Mucosa of gallbladder (tissue), 1 donor: Measurements from ENCODE around the gene EID2B. TPM values are rescaled to one million over a fixed set of nuclear protein-coding genes. Genes with fewer than 3 reads are reported as not detected.

Experiments used
- DNase-seq: peaks from one replicate; pipeline ENCODE4 v3.0.0-alpha.2; 2020; ENCODE audit warnings: low spot score
- total RNA-seq: library from RNA; stranded (reverse); gene quantifications from one replicate; pipeline ENCODE4 v1.2.1, GENCODE V29; 2021
- donor health status: DM: no; HTN: no; CAD: no.

Gene EID2B
- total RNA-seq, 1 donor from 2014 or later, result 2.6 TPM

DNA sequence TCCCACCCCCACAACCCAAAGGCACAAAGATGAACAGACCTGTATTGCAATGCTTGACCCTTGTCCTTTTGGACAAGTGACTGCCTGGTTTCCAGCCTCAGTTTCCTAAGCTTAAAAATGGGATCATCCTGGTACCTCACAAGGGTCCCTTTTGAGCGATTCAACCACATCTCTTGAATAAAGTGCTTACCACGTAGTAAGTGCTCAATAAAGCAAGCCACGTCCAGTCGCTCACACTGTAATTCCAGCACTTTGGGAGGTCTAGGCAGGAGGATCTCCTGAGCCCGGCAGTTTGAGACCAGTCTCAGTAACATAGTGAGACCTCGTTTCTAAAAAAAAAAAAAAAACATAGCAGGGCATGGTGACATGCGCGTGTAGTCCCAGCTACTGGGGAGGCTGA lies 32.7 kb downstream of the EID2B start:
- no peak for DNase-seq

DNA sequence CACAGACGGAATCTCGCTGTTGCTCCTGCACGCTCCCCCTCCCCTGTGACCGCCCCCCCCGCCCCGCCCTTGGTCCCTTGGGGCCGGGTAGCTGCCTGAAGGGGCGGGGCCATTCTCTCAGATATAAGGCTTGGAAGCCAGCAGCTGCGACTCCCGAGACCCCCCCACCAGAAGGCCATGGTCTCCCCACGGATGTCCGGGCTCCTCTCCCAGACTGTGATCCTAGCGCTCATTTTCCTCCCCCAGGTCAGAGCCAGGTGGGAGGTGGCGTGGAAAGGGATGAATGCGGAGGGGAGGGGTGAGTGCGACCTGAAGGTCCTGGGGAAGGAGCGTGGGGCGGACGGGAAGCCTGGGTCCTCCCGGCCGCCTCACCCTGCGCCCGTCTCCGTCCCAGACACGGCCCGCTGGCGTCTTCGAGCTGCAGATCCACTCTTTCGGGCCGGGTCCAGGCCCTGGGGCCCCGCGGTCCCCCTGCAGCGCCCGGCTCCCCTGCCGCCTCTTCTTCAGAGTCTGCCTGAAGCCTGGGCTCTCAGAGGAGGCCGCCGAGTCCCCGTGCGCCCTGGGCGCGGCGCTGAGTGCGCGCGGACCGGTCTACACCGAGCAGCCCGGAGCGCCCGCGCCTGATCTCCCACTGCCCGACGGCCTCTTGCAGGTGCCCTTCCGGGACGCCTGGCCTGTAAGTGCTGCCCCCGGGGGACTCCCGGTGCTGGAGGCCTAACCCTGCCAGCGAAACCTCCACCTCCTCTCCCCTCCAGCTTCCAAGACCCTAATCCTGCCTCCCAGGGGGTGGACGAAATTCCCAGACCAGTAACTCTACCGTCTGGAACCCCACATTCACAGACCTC lies 33.6 kb downstream of the EID2B start, which contains the start of gene DLL3:
Gene DLL3, plus strand, starts transcription at position 150 of the 845 bp plus-strand sequence. Its CDS starts 28 bp downstream, at position 178.
- DNase-seq, result no peak

DNA sequence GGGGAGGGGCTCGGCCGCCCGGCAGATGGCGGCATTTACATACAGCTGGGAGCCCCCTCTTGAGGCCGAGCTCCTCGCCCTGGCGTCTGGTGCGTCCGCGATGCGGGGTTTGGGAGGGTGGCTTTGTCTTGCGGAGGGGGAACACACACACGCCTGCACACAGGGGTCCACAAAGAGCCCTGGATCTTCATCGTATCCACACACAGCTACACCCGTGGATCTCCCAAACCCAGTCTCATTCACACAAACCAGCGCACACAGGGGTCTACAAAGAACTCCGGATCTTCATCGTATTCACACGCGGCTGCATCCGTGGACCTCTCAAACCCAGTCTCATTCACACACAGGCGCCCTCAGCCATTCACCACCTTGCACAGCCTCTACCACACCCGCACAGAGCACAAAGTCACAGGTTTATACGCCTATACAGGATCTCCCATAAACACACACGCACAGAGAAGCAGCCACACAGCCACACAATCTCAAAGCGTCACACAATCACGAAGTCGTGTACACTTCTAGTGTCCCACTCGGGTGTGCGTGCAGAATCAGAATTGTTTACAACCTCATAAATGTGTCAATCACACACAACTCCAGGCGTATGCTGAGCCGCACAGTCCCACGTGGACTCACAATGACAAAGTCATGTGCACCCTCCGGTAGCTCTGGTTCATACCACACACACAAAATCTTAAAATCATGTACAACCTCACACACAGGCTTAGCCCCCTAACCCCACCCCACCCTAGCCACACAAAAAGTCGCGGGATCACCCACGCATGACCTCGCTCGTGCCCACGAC lies 34.5 kb downstream of the EID2B start:
- DNase-seq, result no peak

DNA sequence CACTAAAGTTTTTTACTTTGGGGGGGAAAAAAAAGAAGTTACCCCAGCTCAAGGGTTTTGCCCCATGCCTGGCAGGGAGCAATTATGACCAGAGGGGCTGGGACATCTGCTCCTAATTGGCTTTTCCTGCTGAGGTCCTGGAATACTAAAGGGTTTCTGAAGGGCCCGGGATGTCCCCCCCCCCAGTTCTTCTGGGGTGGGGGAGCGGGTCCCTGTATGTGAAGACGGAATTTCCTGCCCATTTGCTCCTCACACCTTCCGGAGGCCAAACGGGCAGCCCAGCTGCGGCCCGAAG lies 35.0 kb downstream of the EID2B start:
- no peak for DNase-seq

DNA sequence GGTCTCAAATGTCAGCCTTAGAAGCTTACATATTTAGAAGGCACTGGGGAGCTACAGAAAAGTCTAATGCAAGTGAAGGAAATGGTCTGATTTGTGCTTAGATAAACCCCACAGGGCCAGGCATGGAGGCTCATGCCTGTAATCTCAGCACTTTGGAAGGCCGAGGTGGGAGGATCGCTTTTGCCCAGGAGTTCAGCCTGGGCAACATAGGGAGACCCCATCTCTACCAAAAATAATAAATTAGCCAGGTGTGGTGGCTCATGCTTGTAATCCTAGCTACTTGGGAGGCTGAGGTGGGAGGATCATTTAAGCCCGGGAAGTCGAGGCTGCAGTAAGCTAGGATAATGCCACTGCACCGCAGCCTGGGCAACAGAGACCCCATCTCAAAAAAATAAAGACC lies 36.6 kb downstream of the EID2B start:
- DNase-seq, result no peak

DNA sequence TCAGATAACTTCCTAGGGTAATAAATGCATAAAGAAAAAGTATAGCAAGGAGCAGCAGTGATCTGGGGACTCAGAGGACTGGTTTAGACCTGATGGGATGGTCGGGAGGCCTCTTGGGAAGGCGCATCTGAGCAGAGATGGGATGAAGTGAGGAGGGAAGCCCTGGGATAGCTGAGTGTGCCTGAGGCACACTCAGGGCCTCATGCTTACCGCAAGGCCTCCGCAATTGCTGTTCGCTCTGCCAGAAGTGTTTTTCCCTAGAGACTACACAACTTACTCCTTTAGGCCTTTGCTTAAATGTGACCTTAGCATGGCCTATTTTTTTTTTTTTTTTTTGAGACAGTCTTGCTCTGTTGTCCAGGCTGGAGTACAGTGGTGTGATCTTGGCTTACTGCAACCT lies 38.0 kb downstream of the EID2B start:
- DNase-seq, result no peak

DNA sequence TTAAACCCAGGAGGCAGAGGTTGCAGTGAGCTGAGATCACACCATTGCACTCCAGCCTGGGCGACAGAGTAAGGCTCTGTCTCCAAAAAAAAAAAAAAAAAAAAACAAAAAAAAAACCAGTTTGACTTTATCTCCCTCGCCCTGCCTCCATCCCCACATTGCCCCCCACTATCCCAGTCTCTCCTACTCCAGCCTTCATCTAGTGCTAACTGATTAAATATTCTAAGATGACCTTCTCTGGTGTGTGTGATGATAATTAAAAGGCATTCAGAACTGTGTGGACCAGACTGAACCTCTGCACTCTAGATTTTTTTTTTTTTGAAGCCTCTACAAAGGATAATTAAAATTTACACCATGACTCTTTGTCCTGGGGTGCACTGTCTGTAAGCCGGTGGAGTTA lies 39.9 kb downstream of the EID2B start:
- DNase-seq, result no peak

DNA sequence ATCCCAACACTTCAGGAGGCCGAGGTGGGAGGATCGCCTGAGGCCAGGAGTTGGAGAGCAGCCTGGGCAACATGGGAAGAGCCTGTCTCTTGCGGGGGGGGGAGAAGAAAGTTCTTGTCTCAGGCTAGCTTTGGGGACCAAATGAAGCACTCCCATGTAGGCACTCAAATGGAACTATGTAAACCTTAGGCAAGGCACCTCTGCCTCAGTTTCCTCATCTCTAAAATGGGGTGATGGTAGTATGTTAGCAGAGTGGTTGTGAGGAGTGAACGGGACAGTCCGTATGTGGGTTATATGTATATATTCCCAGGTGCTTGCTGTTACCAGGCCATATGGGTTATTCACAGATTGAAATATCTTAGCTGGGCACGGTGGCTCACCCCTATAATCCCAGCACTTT lies 40.4 kb downstream of the EID2B start:
- DNase-seq, result no peak

DNA sequence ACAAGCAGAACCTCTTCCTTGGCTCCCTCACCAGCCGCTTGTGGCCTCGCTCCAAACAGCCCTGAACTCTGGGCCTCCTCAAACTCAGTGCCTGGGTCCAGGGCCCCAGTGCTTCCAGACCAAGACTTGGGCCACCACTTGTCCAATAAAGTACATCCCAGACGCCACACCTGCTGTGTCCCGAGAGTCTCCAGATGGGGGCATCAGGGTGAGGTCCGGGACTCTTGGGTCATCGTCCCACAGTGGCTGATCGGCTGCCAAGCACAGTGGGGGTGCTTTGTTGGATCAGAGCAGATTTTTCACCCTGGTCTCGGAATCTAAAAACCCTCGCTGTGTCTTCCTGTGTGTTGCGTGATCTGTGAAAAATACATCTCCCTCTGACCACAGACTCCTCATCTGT lies 42.9 kb downstream of the EID2B start:
- DNase-seq, result no peak

DNA sequence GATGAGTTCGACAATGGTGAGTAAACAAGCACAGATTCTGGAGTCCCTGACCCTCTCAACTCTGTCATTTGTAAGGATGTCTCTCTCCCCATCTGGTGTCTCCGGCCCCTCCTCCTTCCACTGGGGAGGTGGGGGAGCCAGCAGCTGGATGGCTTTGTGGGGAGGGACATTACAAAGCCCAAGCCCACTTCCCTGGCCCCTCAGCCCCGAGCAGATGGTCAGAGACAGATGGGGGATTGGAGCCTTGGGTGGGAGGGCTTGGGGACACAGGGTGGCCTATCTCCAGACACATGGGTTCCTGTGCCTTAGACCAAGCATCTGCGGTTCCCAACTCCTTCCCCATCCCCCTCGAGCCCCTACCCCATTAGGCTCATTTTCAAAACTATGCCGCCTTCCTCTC lies 49.5 kb downstream of the EID2B start:
- no peak for DNase-seq

DNA sequence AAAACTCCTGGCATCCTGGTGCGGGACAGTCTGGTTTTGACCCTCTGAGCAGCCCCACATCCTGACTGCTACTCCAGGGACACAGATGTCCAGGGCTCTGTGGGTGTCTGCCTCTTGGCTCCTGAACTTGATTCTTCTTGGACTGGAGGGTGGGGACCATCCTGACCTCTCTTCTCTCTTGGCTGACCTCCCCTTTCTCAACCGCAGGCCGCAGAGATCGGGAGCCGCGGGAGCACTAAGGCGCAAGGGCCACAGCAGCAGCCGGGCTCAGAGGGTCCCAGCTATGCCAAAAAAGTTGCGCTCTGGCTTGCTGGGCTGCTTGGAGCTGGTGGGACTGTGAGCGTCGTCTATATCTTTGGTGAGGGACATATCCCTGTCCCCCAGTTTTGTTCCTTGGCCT lies 51.0 kb downstream of the EID2B start:
- DNase-seq, result no peak

DNA sequence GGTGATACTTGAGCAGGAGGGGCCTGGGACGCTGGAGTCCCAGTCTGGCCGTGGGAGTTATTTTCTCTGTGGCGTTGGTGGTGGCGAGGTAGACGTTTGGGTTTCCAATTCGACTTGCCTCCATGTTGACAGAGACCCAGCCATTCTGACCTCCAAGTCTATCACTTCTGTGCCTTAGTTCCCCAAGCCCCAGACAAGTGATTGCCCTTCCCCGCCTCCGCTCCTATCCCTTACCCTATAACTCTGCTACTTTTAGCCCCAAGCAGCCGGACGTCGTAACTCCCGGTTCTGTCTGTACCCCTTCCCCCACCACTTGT lies 51.5 kb downstream of the EID2B start:
- no peak for DNase-seq

Other genes starting within 250 kb of the EID2B start
- not detected for gene IFNL1, start 236.4 kb downstream of the EID2B start, total RNA-seq
- 1.6 TPM for gene LRFN1, start 212.0 kb downstream of the EID2B start, total RNA-seq
- 29.0 TPM for gene GMFG, start 196.8 kb downstream of the EID2B start, total RNA-seq
- gene SAMD4B, start 190.4 kb downstream of the EID2B start, total RNA-seq, result 106 TPM
- gene PAF1, start 141.7 kb downstream of the EID2B start, total RNA-seq, result 50.5 TPM
- gene MED29, start 141.5 kb downstream of the EID2B start, total RNA-seq, result 46.0 TPM
- gene ZFP36, start 126.0 kb downstream of the EID2B start, total RNA-seq, result 180 TPM
- 41.8 TPM for gene PLEKHG2, start 120.2 kb downstream of the EID2B start, total RNA-seq
- gene RPS16, start 96.9 kb downstream of the EID2B start, total RNA-seq, result 1,378 TPM
- 157 TPM for gene SUPT5H, start 87.3 kb downstream of the EID2B start, total RNA-seq
- gene TIMM50, start 52.0 kb downstream of the EID2B start, total RNA-seq, result 53.3 TPM
- gene DLL3, start 33.9 kb downstream of the EID2B start, total RNA-seq, result not detected
- gene SELENOV, start 17.7 kb downstream of the EID2B start, total RNA-seq, result not detected
- gene EID2, start 7.3 kb upstream of the EID2B start, total RNA-seq, result 15.0 TPM
- not detected for gene LGALS13, start 69.7 kb upstream of the EID2B start, total RNA-seq
- not detected for gene LGALS16, start 123.1 kb upstream of the EID2B start, total RNA-seq
- not detected for gene LGALS14, start 171.6 kb upstream of the EID2B start, total RNA-seq
- 0.35 TPM for gene CLC, start 205.2 kb upstream of the EID2B start, total RNA-seq
- not detected for gene LEUTX, start 246.0 kb upstream of the EID2B start, total RNA-seq